Trophoblast cell (in vitro differentiated cells and primary cell): ENCODE measurements around the gene ENTPD6.

ENCODE experiments used
- DNase-seq, 2 donors: peaks; one replicate each; pipeline ENCODE4 v3.0.0-alpha.2; 2016
- H2AFZ ChIP-seq: 2 replicates; pipeline ENCODE4 v1.6.1; 2013; ENCODE audit warnings: low read length, moderate library complexity, mild to moderate bottlenecking; ENCODE audit not compliant: insufficient read depth, poor library complexity
- H2AK5ac ChIP-seq: 2 replicates; pipeline ENCODE4 v1.6.1; 2013; ENCODE audit warnings: mild to moderate bottlenecking, low read length
- H2BK120ac ChIP-seq: 2 replicates; pipeline ENCODE4 v1.6.1; 2013; ENCODE audit warnings: low read length, mild to moderate bottlenecking, moderate library complexity; ENCODE audit not compliant: insufficient read depth, poor library complexity
- H2BK12ac ChIP-seq: 2 replicates; pipeline ENCODE4 v1.6.1; 2013; ENCODE audit warnings: mild to moderate bottlenecking, low read length, moderate library complexity
- H2BK5ac ChIP-seq: 2 replicates; pipeline ENCODE4 v1.6.1; 2013; ENCODE audit warnings: low read length, low read depth, moderate library complexity, mild to moderate bottlenecking; ENCODE audit not compliant: poor library complexity
- H3K14ac ChIP-seq: 2 replicates; pipeline ENCODE4 v1.6.1; 2013; ENCODE audit warnings: mild to moderate bottlenecking, low read length
- H3K18ac ChIP-seq: 2 replicates; pipeline ENCODE4 v1.6.1; 2013; ENCODE audit warnings: mild to moderate bottlenecking, low read length
- H3K23ac ChIP-seq: 2 replicates; pipeline ENCODE4 v1.6.1; 2013; ENCODE audit warnings: low read length
- H3K27ac ChIP-seq: 2 replicates; pipeline ENCODE4 v1.5.1; 2013; ENCODE audit warnings: low read depth, mild to moderate bottlenecking, inconsistent platforms, low read length, moderate library complexity
- H3K27me3 ChIP-seq: 2 replicates; pipeline ENCODE4 v1.6.1; 2013; ENCODE audit warnings: inconsistent platforms, mild to moderate bottlenecking, low read length, moderate library complexity; ENCODE audit not compliant: insufficient read depth
- H3K36me3 ChIP-seq, 2 experiments: 1 replicate in 1 of 2; 2 replicates in 1 of 2; pipeline ENCODE4 v1.6.1; 2013; ENCODE audit warnings: low read length in 2 of 2, mild to moderate bottlenecking in 2 of 2, moderate library complexity in 1 of 2; ENCODE audit not compliant: insufficient read depth in 2 of 2, control insufficient read depth in 1 of 2
- H3K4ac ChIP-seq: 2 replicates; pipeline ENCODE4 v1.6.1; 2013; ENCODE audit warnings: low read depth, mild to moderate bottlenecking, low read length, moderate library complexity
- H3K4me1 ChIP-seq, 2 experiments: 1 replicate in 1 of 2; 2 replicates in 1 of 2; pipeline ENCODE4 v1.6.1; 2013; ENCODE audit warnings: low read length in 2 of 2, mild to moderate bottlenecking in 2 of 2, moderate library complexity in 1 of 2; ENCODE audit not compliant: insufficient read depth in 2 of 2, control insufficient read depth in 1 of 2
- H3K4me2 ChIP-seq: 2 replicates; pipeline ENCODE4 v1.6.1; 2013; ENCODE audit warnings: inconsistent platforms, mild to moderate bottlenecking, low read length, moderate library complexity
- H3K4me3 ChIP-seq: 2 replicates; pipeline ENCODE4 v1.5.1; 2013; ENCODE audit warnings: mild to moderate bottlenecking, low read depth, low read length, inconsistent platforms
- H3K79me1 ChIP-seq: one replicate; pipeline ENCODE4 v1.6.1; 2013; ENCODE audit warnings: low read length
- H3K79me2 ChIP-seq: 2 replicates; pipeline ENCODE4 v1.6.1; 2013; ENCODE audit warnings: low read length, mild to moderate bottlenecking; ENCODE audit not compliant: control insufficient read depth, insufficient read depth, poor library complexity
- H3K9ac ChIP-seq: 2 replicates; pipeline ENCODE4 v1.6.1; 2013; ENCODE audit warnings: mild to moderate bottlenecking, low read length
- H3K9me3 ChIP-seq: 2 replicates; pipeline ENCODE4 v1.6.1; 2013; ENCODE audit warnings: low read depth, mild to moderate bottlenecking, control low read depth, inconsistent platforms, low read length; ENCODE audit not compliant: insufficient read depth
- H4K12ac ChIP-seq: 2 replicates; pipeline ENCODE4 v1.6.1; 2013; ENCODE audit warnings: low read depth, mild to moderate bottlenecking, low read length, moderate library complexity
- H4K8ac ChIP-seq: 2 replicates; pipeline ENCODE4 v1.6.1; 2013; ENCODE audit warnings: low read depth, mild to moderate bottlenecking, low read length, moderate library complexity
- H4K91ac ChIP-seq: one replicate; pipeline ENCODE4 v1.6.1; 2013; ENCODE audit warnings: low read depth, mild to moderate bottlenecking, low read length, moderate library complexity
- WGBS: extraction: QIAGEN DNeasy Blood & Tissue Kit; methylation state at CpG from one replicate; pipeline ENCODE4 v1.1.7; 2013; ENCODE audit warnings: missing lambda C conversion rate; ENCODE audit not compliant: insufficient read length, insufficient coverage; ENCODE audit errors: extremely low coverage; 5-methylcytosine and 5-hydroxymethylcytosine counted together

ENTPD6 gene

DNA sequence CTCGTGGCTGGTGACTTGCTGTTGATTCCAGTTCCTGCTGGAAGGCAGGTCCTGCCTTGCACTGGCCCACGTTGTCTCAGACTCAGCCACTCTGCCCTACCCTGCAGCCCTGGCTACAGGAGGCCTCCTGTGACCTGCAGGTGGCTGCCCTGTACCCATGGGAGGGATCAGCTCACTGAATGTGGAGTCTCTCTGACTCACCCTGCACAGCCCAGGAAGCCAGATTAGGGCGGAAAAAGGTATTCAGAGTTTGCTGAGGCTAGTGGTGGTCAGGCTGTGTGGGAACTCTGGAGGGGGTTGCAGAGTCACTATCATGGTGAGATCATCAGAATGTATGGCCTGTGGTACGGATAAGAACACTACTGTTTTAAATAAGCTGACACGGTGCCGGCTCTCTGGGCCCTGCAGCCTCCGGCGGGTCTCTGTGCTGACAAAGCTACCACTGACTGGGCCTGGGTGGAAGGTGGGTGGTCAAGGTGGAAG is 27.7 kb downstream of the ENTPD6 start:
- H3K18ac ChIP-seq = no peak overlapping the region
- H4K91ac ChIP-seq = no peak overlapping the region
- H3K9ac ChIP-seq = no peak overlapping the region
- H2AK5ac ChIP-seq = no peak overlapping the region
- H3K4me1 ChIP-seq = peaks cover 4 to 7% of the 10 kb centered on the region in 2 experiments
- no peak overlapping the region for H3K4ac ChIP-seq
- H2AFZ ChIP-seq = no peak overlapping the region
- no CpG with 5 or more reads among the region's 8 CpGs for WGBS
- H3K9me3 ChIP-seq = no peaks in the 10 kb centered on the region
- no peaks in the 10 kb centered on the region for H3K79me2 ChIP-seq
- no peak overlapping the region for H3K27ac ChIP-seq
- no peak overlapping the region for H2BK12ac ChIP-seq
- H3K4me2 ChIP-seq = no peak overlapping the region
- no peak overlapping the region for H2BK120ac ChIP-seq
- H4K12ac ChIP-seq = no peak overlapping the region
- H3K79me1 ChIP-seq = no peaks in the 10 kb centered on the region
- H3K23ac ChIP-seq = no peak overlapping the region
- H3K4me3 ChIP-seq = no peak overlapping the region
- DNase-seq = peak; percentile 81 to 87
- peaks cover 12 to 27% of the 10 kb centered on the region in 2 experiments for H3K36me3 ChIP-seq
- no peak overlapping the region for H2BK5ac ChIP-seq
- H3K14ac ChIP-seq = no peak overlapping the region
- H4K8ac ChIP-seq = no peak overlapping the region
- no peaks in the 10 kb centered on the region for H3K27me3 ChIP-seq

DNA sequence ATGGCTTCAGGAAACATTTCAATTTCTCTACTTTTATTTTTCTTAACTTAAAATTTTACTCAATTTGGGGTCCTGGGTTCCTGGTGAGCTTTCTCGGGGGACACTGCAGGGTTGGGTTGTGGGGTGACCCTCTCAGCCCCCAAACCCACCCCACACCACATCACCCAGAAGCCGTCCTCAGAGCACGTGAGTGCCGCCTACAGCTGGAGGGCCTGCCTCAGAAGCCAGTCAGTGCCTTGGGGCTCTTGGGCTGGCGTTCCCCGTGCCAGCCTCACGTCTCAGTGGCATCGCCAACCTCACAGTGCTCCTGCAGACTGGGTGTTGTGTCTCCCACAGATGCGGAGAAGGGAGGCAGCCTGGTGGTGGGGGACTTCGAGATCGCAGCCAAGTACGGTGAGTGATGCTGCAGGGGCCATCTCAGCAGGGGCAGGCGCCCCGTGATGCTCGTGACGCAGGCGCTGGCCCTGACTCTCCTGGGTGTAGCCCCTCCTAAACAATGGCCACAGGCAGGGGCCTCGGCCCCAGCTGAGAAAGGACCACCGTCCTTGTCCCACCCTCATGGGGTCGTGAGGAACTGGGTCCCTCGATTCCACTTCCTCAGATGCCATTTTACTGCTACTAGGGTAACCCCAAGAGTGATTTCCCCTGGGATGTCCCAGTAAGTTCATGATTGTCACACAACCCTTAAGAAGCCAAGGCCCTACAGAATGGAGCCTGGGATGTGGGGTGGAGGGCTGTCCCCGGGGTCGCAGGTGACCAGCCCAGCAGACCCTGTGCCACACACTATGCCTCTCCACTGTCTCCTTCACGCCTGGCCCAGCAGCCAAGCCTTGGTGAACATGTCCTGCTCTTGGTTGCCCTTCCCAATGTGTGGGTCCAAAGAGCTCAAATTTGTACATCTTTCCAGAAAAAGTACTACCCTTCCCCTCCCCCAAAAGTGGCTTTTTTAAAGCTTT is 28.5 kb downstream of the ENTPD6 start:
- Histone ChIP-seq H2AK5ac (no peak overlapping the region), H3K27ac (no peak overlapping the region), H3K4me2 (no peak overlapping the region), H3K79me2 (no peaks in the 10 kb centered on the region), H3K9me3 (no peaks in the 10 kb centered on the region), H2BK120ac (no peak overlapping the region), H3K4me3 (no peak overlapping the region), H3K9ac (no peak overlapping the region), H2BK5ac (no peak overlapping the region), H2BK12ac (no peak overlapping the region), H3K27me3 (no peaks in the 10 kb centered on the region), H3K4me1 (peaks cover 4 to 7% of the 10 kb centered on the region in 2 experiments), H3K79me1 (no peaks in the 10 kb centered on the region), H3K18ac (no peak overlapping the region), H4K8ac (no peak overlapping the region), H4K91ac (no peak overlapping the region), H4K12ac (no peak overlapping the region), H2AFZ (no peak overlapping the region), H3K36me3 (peaks cover 6 to 21% of the 10 kb centered on the region in 2 experiments), H3K4ac (no peak overlapping the region), H3K14ac (no peak overlapping the region), H3K23ac (no peak overlapping the region)
- DNase-seq = no peak
- no CpG with 5 or more reads among the region's 24 CpGs for WGBS

DNA sequence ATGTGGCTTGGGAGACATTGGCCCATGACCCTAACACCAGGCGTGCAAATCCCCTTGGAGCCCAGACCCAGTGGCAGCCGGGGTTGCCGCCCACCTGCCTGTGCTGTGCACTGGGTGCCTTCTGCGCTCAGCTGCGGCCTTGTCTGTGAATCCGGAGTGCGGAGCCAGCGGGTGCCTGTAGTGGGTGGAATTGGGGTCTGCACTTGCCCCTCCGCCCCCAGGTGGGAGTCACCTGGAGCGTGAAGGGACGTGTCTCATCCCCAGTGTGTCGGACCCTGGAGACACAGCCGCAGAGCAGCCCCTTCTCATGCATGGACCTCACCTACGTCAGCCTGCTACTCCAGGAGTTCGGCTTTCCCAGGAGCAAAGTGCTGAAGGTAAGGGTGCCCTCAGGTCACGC is 29.4 kb downstream of the ENTPD6 start:
- Histone ChIP-seq H3K4me3 (no peak overlapping the region), H3K79me1 (no peaks in the 10 kb centered on the region), H3K23ac (no peak overlapping the region), H3K27ac (no peak overlapping the region), H2AFZ (no peak overlapping the region), H3K27me3 (no peaks in the 10 kb centered on the region), H3K18ac (no peak overlapping the region), H2BK12ac (no peak overlapping the region), H3K4me1 (peaks cover 4 to 7% of the 10 kb centered on the region in 2 experiments), H4K12ac (no peak overlapping the region), H3K9ac (no peak overlapping the region), H2BK5ac (no peak overlapping the region), H3K4me2 (no peak overlapping the region), H3K14ac (no peak overlapping the region), H3K9me3 (no peaks in the 10 kb centered on the region), H3K4ac (no peak overlapping the region), H3K79me2 (no peaks in the 10 kb centered on the region), H2AK5ac (no peak overlapping the region), H4K91ac (no peak overlapping the region), H2BK120ac (no peak overlapping the region), H3K36me3 (peaks cover 2 to 14% of the 10 kb centered on the region in 2 experiments), H4K8ac (no peak overlapping the region)
- WGBS = no CpG with 5 or more reads among the region's 16 CpGs
- DNase-seq = no peak

- Histone ChIP-seq H3K14ac (no peak overlapping the region), H3K4me1 (peaks cover 4 to 7% of the 10 kb centered on the region in 2 experiments), H3K4ac (no peak overlapping the region), H4K12ac (no peak overlapping the region), H4K91ac (no peak overlapping the region), H3K27me3 (no peaks in the 10 kb centered on the region), H3K27ac (no peak overlapping the region), H2BK120ac (no peak overlapping the region), H3K4me3 (no peak overlapping the region), H3K9me3 (no peaks in the 10 kb centered on the region), H3K23ac (no peak overlapping the region), H2BK12ac (no peak overlapping the region), H3K79me2 (no peaks in the 10 kb centered on the region), H2BK5ac (no peak overlapping the region), H3K36me3 (peaks cover 2 to 13% of the 10 kb centered on the region in 2 experiments), H3K9ac (no peak overlapping the region), H3K79me1 (no peaks in the 10 kb centered on the region), H3K4me2 (no peak overlapping the region), H2AK5ac (no peak overlapping the region), H2AFZ (no peak overlapping the region), H4K8ac (no peak overlapping the region), H3K18ac (no peak overlapping the region)
- DNase-seq = no peak
- WGBS = no CpG with 5 or more reads among the region's 16 CpGs
Measured at GRCh38 chr20:25225642-25226432, 30.3 kb downstream of the ENTPD6 start.
